ENCODE data around the gene NLGN1.

GRCh38 chr3:173988909-173989308 is 591.4 kb downstream of the NLGN1 start:
- TF ChIP-seq CTCF (IDR thresholded peaks at IDR 0.05 in 2 of 3, conservative IDR thresholded peaks at IDR 0.05 in 1 of 3; ENCODE audit: borderline replicate concordance in 1 of 3, insufficient read depth in 1 of 3, low read depth in 2 of 3, low read length in 2 of 3): no peak
- no peak for TF ChIP-seq EGR1 (IDR thresholded peaks at IDR 0.05; ENCODE audit: low read depth)
- no peak for TF ChIP-seq POLR2AphosphoS5 (IDR thresholded peaks at IDR 0.05; ENCODE audit: low read depth, low read length)
- no peak for TF ChIP-seq CEBPB (IDR thresholded peaks at IDR 0.05; ENCODE audit: low read depth)
- no peak for TF ChIP-seq RAD21 (IDR thresholded peaks at IDR 0.05; ENCODE audit: low read depth)
- TF ChIP-seq EZH2 (IDR thresholded peaks at IDR 0.05): no peak
- no peak for TF ChIP-seq POLR2A (IDR thresholded peaks at IDR 0.05; ENCODE audit: borderline replicate concordance, extremely low read depth, insufficient read depth, insufficient read length)
